DMS153 (cell line): ENCODE results near the gene NELFB.
A peak's percentile ranks its signal among the peaks of the same experiment; 100 is the strongest.

Source experiments
- DNase-seq: peaks from one replicate; lab custom pipeline; 2025; lab: John Stamatoyannopoulos, UW

The NELFB gene

GRCh38 chr9:137303151-137303892 lies 48.2 kb downstream of the NELFB start:
- DNase-seq: no peak

- DNase-seq: no peak
Observed at GRCh38 chr9:137303893-137304382, 48.8 kb downstream of the NELFB start.

DNA sequence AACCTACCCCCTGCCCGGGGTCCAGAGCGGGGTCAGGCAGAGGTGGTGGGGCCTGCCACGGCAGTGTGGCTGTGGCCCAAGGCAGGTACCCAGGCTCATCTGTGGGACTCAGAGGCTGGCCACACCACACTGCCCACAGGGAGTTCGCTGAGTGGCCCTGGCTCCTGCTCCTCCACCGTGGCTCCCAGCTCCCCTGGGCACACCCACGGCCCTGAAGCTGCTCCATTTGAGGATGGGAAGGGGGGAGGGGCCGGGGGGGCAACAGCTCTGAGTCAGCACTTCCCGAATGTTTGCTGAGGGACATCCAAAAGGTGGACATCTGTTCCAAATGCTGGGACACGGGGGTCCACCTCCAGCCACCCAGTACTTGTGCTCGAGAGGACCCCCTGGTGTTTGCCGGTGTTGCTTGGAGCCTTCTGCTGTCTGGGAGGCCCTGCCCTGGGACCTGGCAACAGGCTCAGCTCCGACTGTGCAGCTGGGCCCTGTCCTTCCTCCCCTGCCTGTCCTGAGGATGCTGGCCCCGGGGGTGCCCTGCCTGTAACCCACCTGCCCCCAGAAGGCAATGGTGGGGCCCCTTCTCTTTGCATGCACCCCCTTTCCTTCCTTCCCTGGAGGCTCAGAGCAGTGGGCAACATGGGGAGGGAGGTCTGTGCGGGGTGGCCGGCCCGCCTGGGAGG lies 49.4 kb downstream of the NELFB start:
- DNase-seq: peak; percentile 11

GRCh38 chr9:137305060-137305797 lies 50.1 kb downstream of the NELFB start:
- DNase-seq: peak; percentile 77

GRCh38 chr9:137305798-137306065 lies 50.6 kb downstream of the NELFB start:
- no peak for DNase-seq

DNA sequence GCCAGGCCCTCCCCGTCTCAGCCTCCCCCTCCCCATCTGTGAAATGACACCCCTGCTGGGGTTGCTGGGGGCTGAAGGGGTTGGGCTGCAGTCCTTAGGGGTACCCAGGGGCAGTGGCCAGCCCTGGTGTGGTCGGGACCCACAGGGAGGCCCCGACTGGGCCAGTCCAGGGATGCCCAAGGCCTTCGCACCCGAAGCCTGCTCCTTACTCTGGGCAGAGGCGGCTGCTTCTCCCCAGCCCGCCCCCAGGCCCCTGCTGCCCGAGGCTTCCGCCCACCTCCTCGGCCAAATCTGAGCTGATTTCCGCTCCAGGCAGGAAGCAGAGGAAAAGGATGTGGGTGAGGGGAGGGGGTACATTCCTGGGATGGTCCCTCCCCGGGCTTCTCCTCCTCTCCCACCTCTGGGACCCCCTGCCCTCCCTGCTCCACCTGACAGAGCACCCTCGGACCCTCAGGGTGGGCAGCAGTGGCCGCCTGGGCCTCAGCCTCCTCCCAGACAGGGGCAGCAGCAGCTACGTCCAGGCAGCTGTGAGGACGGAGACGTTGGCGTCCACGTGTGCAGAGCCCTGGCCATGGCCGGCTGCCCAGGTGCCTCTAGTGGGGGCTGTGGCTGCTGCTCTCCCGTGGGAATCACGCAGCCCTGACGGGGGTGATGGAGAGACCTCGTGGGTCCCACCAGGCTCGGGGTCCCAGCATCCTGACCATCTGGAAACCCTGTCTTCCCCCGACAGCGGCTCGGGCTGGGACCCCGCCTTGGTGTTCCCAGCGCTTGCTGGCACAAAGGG lies 51.1 kb downstream of the NELFB start:
- no peak for DNase-seq

GRCh38 chr9:137306850-137307254 lies 51.7 kb downstream of the NELFB start:
- no peak for DNase-seq

- no peak for DNase-seq
Observed at GRCh38 chr9:137307255-137308056, 52.3 kb downstream of the NELFB start.

DNA sequence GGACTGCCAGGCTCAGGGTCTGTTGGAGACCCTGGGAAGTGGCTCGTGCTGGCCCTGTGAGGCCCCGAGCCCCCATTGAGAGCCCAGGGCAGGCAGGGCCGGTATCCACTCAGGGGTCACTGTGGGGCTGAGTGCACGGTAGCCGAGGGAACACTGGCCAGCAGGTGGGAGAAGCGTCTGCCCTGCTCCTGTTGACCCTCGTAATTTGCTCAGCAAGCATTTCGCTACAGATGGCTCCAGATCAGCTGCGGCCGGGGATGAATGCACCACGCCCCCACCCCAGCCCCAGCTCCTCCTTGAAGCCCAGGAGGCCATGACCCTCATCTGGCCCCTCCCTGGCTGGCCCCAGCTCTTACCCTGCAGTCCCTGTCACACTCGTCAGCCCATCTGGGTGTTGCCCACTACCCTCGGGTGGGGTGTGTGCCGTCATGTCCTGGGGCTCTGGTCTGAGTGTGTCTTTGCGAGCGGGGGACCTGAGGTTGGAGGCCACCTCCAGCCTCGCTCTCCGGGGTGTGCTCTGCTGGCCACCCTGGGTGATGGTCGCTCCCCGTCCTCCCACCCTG lies 53.0 kb downstream of the NELFB start:
- DNase-seq: no peak

- no peak for DNase-seq
Observed at GRCh38 chr9:137309368-137310188, 54.5 kb downstream of the NELFB start.

DNA sequence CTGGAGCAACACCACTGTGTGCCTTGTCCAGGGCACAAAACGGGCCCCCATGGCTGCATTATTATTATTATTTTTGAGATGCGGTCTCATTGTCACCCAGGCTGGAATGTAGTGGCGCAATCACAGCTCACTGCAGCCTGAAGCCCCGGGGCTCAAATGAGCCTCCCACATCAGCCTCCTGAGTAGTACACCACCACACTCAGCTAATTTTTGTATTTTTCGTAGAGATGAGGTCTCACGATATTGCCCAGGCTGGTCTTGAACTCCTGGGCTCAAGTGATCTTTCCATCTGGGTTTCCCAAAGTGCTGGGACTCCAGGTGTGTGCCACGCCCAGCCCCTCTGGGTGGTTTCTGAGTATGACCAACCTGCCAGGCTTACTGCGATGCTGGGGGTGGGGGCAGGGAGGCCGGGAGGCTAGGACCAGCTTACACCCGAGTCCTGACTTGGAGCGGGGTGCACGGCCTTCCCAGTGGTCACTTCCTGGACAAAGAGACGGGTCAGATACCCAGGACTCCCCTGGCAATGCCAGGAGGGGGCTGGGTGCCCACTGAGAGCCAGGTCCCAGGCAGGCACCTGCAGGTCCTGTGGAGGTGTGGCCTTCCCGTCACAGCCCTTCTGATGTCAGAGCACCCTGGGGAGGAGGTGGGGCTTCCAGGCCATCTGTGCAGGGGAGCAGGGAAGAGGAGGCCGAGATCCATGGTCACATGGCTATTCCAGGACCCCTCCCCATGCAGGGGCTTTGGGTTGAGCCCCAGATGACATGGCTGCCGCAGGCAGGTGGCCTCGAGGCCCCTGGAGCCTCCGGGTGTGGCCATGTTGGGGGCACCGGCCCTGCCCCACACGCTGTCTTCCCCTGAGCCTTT lies 55.3 kb downstream of the NELFB start:
- DNase-seq: peak; percentile 79

DNA sequence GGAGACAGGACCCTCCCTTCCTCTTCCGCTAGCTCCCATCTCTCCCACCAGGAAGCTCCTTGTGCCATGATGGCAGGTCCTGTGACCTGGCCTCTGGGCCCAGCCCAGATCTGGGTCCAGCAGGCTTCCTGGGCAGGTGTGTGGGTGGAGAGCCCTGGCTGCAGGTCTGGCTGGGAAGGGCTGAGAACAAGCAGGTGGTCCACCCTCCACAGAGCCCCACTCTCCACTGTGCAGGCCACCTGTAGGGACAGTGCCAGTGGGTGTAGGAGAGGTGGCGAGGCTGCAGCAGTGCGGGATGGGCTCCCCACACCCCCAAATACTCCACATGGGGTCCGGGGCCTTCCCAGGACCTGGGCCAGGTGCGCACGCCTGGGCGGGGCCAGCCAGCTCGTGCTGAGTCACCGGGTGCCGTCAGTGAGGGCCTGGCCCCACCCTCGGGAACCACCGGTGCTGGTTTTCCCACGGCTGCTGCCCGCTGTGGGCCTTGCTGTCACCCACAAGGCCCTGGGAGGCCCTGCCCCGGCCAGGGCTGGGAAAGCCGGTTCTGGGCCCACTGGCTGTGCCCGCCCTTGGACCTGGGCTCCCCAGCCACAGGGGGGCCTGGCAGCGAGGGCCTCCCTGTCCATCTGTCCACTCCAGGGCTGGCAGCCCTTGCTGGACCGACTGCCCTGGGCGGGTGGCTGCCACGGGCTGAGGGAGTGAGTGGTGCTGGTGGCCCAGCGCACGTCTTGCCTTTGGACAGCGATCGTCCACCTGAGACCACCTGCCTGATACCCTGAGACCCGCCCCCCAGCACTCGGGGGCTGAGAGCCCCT lies 56.3 kb downstream of the NELFB start:
- DNase-seq: peak; percentile 53

DNA sequence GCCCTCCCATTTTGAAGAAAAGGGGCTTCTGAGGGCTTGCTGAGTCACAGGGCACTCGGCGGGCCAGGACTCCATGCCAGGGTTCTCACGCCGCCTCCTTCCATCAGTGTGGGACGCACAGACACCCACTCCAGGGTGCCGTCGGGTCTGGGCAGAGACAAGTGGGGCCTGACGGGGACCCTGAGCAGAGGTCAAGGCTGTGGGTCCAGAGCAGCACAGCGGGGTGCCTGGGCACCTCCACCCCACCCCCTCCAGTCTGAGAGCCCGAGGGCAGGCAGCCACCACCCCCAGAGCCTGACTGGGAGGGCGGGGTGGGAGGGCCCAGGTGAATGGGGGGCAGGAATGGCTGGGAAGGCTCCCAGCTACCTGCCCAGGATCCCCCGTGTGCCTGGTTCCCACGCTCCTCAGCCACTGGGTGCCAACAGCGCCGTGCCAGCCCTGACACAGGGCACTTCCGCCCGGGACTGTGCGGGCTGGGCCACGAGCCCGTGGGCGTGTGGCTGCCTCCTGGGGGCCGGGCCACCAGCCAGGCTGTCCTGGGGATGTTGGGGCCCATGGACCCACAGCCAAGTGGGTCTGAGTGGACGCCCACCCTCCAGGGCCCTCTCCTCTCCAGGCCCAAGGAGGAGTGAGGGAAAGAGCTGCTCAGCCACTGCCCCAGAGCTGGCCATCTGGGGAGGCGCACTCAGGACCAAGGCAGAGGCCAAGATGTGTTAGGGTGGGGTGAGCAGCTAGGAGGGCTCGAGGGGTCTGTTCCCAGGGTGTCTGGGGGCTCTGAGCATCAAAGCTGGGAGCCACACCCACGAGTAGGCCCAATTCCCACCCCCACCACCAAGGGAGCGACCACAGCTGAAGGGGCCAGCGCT lies 57.1 kb downstream of the NELFB start:
- DNase-seq: no peak

- DNase-seq: no peak
Observed at GRCh38 chr9:137312852-137313325, 57.8 kb downstream of the NELFB start.

GRCh38 chr9:137313326-137313936 lies 58.3 kb downstream of the NELFB start:
- DNase-seq: no peak

DNA sequence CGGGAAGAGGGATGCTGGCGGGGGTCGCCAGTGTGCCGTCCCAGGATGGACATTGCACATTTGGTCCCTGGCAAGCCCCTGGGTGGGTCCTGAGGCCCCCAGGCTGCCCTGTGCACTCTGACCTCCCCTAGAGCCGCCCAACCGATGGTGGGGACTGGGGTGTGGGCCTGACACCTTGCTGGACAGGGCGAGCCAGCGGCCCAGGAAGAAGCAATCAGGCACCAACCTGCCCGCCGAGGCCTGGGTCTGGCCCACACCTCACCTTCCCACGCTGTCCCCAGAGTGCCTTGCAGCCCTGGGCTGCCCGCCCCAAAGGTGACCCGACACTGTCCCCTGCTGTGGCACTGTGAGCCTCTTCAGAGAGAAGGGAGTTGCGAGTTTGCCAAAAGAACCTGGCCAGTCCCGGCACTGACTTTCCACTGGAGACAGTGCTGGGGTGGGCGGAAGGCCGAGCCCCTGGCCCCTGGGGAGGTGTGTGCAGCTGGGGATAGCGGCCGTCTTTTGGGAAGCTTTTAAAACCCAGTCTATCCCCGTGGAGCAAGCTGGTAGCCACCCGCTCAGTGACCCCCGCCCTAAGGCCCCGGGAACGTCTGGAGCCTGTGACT lies 58.9 kb downstream of the NELFB start:
- DNase-seq: no peak
